ENCODE data around the gene CARS2.

DNA sequence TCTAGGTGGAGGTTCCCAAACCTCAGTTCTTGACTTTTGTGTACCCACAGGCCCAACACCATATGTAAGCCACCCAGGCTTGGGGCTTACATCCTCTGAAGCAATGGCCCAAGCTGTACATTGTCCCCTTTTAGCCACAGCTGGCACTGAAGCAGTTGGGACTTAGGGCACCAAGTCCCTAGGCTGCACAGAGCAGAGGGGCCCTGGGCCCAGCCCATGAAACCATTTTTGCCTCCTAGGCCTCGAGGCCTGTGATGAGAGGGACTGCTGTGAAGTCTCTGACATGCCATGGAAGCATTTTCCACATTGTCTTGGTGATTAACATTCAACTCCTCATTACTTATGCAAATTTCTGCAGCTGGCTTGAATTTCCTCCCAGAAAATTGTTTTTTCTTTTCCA, 37.8 kb upstream of the CARS2 start:
- TF ChIP-seq, protein P1, sequence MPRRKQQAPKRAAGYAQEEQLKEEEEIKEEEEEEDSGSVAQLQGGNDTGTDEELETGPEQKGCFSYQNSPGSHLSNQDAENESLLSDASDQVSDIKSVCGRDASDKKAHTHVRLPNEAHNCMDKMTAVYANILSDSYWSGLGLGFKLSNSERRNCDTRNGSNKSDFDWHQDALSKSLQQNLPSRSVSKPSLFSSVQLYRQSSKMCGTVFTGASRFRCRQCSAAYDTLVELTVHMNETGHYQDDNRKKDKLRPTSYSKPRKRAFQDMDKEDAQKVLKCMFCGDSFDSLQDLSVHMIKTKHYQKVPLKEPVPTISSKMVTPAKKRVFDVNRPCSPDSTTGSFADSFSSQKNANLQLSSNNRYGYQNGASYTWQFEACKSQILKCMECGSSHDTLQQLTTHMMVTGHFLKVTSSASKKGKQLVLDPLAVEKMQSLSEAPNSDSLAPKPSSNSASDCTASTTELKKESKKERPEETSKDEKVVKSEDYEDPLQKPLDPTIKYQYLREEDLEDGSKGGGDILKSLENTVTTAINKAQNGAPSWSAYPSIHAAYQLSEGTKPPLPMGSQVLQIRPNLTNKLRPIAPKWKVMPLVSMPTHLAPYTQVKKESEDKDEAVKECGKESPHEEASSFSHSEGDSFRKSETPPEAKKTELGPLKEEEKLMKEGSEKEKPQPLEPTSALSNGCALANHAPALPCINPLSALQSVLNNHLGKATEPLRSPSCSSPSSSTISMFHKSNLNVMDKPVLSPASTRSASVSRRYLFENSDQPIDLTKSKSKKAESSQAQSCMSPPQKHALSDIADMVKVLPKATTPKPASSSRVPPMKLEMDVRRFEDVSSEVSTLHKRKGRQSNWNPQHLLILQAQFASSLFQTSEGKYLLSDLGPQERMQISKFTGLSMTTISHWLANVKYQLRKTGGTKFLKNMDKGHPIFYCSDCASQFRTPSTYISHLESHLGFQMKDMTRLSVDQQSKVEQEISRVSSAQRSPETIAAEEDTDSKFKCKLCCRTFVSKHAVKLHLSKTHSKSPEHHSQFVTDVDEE (CRISPR knock-in tag; IDR thresholded peaks at IDR 0.05): no peak
- no peak for TF ChIP-seq ZFP3 (CRISPR knock-in tag; IDR thresholded peaks at IDR 0.05)
- TF ChIP-seq SNAI2 (CRISPR knock-in tag; IDR thresholded peaks at IDR 0.05): no peak
- TF ChIP-seq, protein P2, sequence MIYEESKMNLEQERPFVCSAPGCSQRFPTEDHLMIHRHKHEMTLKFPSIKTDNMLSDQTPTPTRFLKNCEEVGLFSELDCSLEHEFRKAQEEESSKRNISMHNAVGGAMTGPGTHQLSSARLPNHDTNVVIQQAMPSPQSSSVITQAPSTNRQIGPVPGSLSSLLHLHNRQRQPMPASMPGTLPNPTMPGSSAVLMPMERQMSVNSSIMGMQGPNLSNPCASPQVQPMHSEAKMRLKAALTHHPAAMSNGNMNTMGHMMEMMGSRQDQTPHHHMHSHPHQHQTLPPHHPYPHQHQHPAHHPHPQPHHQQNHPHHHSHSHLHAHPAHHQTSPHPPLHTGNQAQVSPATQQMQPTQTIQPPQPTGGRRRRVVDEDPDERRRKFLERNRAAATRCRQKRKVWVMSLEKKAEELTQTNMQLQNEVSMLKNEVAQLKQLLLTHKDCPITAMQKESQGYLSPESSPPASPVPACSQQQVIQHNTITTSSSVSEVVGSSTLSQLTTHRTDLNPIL (CRISPR knock-in tag; IDR thresholded peaks at IDR 0.05; ENCODE audit: low read depth): no peak
- TF ChIP-seq CSDC2 (CRISPR knock-in tag; IDR thresholded peaks at IDR 0.05): no peak
- TF ChIP-seq ESRRG (CRISPR knock-in tag; IDR thresholded peaks at IDR 0.05): no peak
- TF ChIP-seq, protein P3, sequence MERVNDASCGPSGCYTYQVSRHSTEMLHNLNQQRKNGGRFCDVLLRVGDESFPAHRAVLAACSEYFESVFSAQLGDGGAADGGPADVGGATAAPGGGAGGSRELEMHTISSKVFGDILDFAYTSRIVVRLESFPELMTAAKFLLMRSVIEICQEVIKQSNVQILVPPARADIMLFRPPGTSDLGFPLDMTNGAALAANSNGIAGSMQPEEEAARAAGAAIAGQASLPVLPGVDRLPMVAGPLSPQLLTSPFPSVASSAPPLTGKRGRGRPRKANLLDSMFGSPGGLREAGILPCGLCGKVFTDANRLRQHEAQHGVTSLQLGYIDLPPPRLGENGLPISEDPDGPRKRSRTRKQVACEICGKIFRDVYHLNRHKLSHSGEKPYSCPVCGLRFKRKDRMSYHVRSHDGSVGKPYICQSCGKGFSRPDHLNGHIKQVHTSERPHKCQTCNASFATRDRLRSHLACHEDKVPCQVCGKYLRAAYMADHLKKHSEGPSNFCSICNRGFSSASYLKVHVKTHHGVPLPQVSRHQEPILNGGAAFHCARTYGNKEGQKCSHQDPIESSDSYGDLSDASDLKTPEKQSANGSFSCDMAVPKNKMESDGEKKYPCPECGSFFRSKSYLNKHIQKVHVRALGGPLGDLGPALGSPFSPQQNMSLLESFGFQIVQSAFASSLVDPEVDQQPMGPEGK (CRISPR knock-in tag; IDR thresholded peaks at IDR 0.05; ENCODE audit: borderline replicate concordance): no peak
- no peak for TF ChIP-seq ARNTL (CRISPR knock-in tag; IDR thresholded peaks at IDR 0.05; ENCODE audit: borderline replicate concordance, low read depth)
- no peak for TF ChIP-seq GLIS3 (CRISPR knock-in tag; IDR thresholded peaks at IDR 0.05)
- no peak for TF ChIP-seq ZNF565 (CRISPR knock-in tag; conservative IDR thresholded peaks at IDR 0.05; ENCODE audit: low read depth)
- TF ChIP-seq ZC3H10 (CRISPR knock-in tag; IDR thresholded peaks at IDR 0.05): no peak
- no peak for TF ChIP-seq TOX (CRISPR knock-in tag; IDR thresholded peaks at IDR 0.05; ENCODE audit: borderline replicate concordance)
- TF ChIP-seq, protein P4, sequence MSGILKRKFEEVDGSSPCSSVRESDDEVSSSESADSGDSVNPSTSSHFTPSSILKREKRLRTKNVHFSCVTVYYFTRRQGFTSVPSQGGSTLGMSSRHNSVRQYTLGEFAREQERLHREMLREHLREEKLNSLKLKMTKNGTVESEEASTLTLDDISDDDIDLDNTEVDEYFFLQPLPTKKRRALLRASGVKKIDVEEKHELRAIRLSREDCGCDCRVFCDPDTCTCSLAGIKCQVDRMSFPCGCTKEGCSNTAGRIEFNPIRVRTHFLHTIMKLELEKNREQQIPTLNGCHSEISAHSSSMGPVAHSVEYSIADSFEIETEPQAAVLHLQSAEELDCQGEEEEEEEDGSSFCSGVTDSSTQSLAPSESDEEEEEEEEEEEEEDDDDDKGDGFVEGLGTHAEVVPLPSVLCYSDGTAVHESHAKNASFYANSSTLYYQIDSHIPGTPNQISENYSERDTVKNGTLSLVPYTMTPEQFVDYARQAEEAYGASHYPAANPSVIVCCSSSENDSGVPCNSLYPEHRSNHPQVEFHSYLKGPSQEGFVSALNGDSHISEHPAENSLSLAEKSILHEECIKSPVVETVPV (CRISPR knock-in tag; IDR thresholded peaks at IDR 0.05): no peak
